T follicular helper cell (primary cell): ENCODE data around the gene ZBBX.

ENCODE experiments used
- DNase-seq: peaks from one replicate; pipeline ENCODE4 v3.0.0-alpha.2; 2020; ENCODE audit warnings: low read depth

ZBBX gene

GRCh38 chr3:167318306-167318705 is 61.8 kb downstream of the ZBBX start:
- DNase-seq: no peak

- DNase-seq: no peak
These were observed 73.8 kb downstream of the ZBBX start for GRCh38 chr3:167306319-167306718.

GRCh38 chr3:167305340-167305890 is 74.7 kb downstream of the ZBBX start:
- no peak for DNase-seq

GRCh38 chr3:167304077-167304476 is 76.0 kb downstream of the ZBBX start:
- DNase-seq: no peak

- DNase-seq: no peak
These were observed 77.4 kb downstream of the ZBBX start for GRCh38 chr3:167302678-167303077.

- no peak for DNase-seq
These were observed 79.9 kb downstream of the ZBBX start for GRCh38 chr3:167300207-167300606.

GRCh38 chr3:167289435-167289834 is 90.7 kb downstream of the ZBBX start:
- no peak for DNase-seq

- no peak for DNase-seq
These were observed 91.4 kb downstream of the ZBBX start for GRCh38 chr3:167288737-167289136.

GRCh38 chr3:167287308-167287707 is 92.8 kb downstream of the ZBBX start:
- no peak for DNase-seq

- no peak for DNase-seq
These were observed 105.8 kb downstream of the ZBBX start for GRCh38 chr3:167274141-167274874.

- no peak for DNase-seq
These were observed 127.1 kb downstream of the ZBBX start for GRCh38 chr3:167253037-167253436.

GRCh38 chr3:167251678-167252077 is 128.4 kb downstream of the ZBBX start:
- DNase-seq: no peak

GRCh38 chr3:167246252-167246651 is 133.8 kb downstream of the ZBBX start:
- DNase-seq: no peak

GRCh38 chr3:167241048-167241845 is 138.8 kb downstream of the ZBBX start:
- no peak for DNase-seq

- no peak for DNase-seq
These were observed 152.0 kb downstream of the ZBBX start for GRCh38 chr3:167228135-167228534.

- DNase-seq: no peak
These were observed 154.3 kb downstream of the ZBBX start for GRCh38 chr3:167225821-167226220.

GRCh38 chr3:167209011-167209410 is 171.1 kb downstream of the ZBBX start:
- DNase-seq: no peak

GRCh38 chr3:167203062-167203461 is 177.0 kb downstream of the ZBBX start:
- no peak for DNase-seq

- DNase-seq: no peak
These were observed 181.0 kb downstream of the ZBBX start for GRCh38 chr3:167198949-167199600.
